ENCODE results near the gene MROH8. TPM values are rescaled to one million over a fixed set of nuclear protein-coding genes. Genes with fewer than 3 reads are reported as not detected.
"Not testable (repeated sequence)": the region's sequence is repeated elsewhere in the genome, so short reads cannot be mapped to it uniquely, and the experiment has no call there.

The MROH8 gene
- polyA plus RNA-seq, 1 donor from 2014 or later, result 3.2 TPM

DNA sequence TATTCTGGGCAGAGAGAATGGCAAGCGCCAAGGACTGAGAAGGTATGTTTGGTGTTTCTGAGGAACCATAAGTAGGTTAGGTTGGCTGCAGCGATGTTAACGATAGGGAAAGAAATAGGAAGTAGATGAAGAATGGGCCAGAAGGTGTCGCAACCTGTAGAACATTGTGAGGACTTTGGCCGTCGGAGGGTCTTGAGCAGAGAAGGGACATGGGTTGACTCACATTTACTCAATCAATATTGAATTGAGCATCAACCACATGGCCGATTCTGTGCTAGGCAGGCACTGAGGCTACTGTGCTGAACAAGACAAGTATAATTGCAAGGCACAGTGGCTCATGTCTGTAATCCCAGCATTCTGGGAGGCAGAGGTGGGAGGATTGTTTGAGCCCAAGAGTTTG, 27.1 kb downstream of the MROH8 start:
- Histone ChIP-seq H3K79me2 (replicated peaks; ENCODE audit: insufficient read depth, low read length) (no peaks in the 10 kb centered on the region), H2AFZ (ENCODE audit: low read depth, low read length) (no peak overlapping the region), H3K9me2 (ENCODE audit: insufficient read depth, low read length) (no peaks in the 10 kb centered on the region), H3K9ac (ENCODE audit: low read length) (no peak overlapping the region), H3K27ac (ENCODE audit: low read length) (no peak overlapping the region), H3K4me3 (ENCODE audit: low read length) (no peak overlapping the region), H3K9me3 (ENCODE audit: low read length) (no peaks in the 10 kb centered on the region), H3K4me2 (ENCODE audit: low read length) (no peak overlapping the region), H3K27me3 (ENCODE audit: insufficient read depth, low read depth, low read length) (no peaks in the 10 kb centered on the region), H3F3A (ENCODE audit: insufficient read depth, low read length, poor library complexity, severe bottlenecking) (no peaks in the 10 kb centered on the region), H3K36me3 (ENCODE audit: insufficient read depth, low read length) (no peaks in the 10 kb centered on the region), H4K20me1 (ENCODE audit: insufficient read depth) (no peaks in the 10 kb centered on the region)
- TF ChIP-seq TAF1 (IDR thresholded peaks at IDR 0.05; ENCODE audit: low read depth), result no peak
- no peak for TF ChIP-seq SMC3 (conservative IDR thresholded peaks at IDR 0.05; ENCODE audit: poor library complexity)
- TF ChIP-seq, protein P1, sequence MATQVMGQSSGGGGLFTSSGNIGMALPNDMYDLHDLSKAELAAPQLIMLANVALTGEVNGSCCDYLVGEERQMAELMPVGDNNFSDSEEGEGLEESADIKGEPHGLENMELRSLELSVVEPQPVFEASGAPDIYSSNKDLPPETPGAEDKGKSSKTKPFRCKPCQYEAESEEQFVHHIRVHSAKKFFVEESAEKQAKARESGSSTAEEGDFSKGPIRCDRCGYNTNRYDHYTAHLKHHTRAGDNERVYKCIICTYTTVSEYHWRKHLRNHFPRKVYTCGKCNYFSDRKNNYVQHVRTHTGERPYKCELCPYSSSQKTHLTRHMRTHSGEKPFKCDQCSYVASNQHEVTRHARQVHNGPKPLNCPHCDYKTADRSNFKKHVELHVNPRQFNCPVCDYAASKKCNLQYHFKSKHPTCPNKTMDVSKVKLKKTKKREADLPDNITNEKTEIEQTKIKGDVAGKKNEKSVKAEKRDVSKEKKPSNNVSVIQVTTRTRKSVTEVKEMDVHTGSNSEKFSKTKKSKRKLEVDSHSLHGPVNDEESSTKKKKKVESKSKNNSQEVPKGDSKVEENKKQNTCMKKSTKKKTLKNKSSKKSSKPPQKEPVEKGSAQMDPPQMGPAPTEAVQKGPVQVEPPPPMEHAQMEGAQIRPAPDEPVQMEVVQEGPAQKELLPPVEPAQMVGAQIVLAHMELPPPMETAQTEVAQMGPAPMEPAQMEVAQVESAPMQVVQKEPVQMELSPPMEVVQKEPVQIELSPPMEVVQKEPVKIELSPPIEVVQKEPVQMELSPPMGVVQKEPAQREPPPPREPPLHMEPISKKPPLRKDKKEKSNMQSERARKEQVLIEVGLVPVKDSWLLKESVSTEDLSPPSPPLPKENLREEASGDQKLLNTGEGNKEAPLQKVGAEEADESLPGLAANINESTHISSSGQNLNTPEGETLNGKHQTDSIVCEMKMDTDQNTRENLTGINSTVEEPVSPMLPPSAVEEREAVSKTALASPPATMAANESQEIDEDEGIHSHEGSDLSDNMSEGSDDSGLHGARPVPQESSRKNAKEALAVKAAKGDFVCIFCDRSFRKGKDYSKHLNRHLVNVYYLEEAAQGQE (IDR thresholded peaks at IDR 0.05; ENCODE audit: borderline replicate concordance), result no peak
- TF ChIP-seq EP300 (conservative IDR thresholded peaks at IDR 0.05; ENCODE audit: poor library complexity, severe bottlenecking), result no peak
- no peak for TF ChIP-seq POLR2AphosphoS5 (IDR thresholded peaks at IDR 0.05)
- no peak for TF ChIP-seq RAD21 (conservative IDR thresholded peaks at IDR 0.05)

DNA sequence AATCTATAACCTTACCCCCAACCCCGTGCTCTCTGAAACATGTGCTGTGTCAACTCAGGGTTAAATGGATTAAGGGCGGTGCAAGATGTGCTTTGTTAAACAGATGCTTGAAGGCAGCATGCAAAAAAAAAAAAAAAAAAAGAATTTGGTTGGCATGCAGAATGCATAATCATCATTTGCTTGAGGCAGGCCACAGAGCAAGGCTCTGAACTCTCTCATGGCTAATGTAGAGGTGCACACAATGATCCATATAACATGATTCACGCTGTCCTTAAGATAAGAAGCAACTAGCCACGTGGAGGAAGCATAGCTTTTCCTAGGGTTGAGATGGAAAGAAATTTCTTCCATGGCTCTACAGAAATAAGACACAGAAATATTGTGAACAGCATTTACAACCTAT, 27.8 kb downstream of the MROH8 start:
- Histone ChIP-seq H2AFZ (ENCODE audit: low read depth, low read length) (no peak overlapping the region), H4K20me1 (ENCODE audit: insufficient read depth) (no peaks in the 10 kb centered on the region), H3K27ac (ENCODE audit: low read length) (no peak overlapping the region), H3K9ac (ENCODE audit: low read length) (no peak overlapping the region), H3K9me2 (ENCODE audit: insufficient read depth, low read length) (no peaks in the 10 kb centered on the region), H3K9me3 (ENCODE audit: low read length) (no peaks in the 10 kb centered on the region), H3K4me2 (ENCODE audit: low read length) (no peak overlapping the region), H3K36me3 (ENCODE audit: insufficient read depth, low read length) (no peaks in the 10 kb centered on the region), H3K79me2 (replicated peaks; ENCODE audit: insufficient read depth, low read length) (no peaks in the 10 kb centered on the region), H3K4me3 (ENCODE audit: low read length) (no peak overlapping the region), H3K27me3 (ENCODE audit: insufficient read depth, low read depth, low read length) (no peaks in the 10 kb centered on the region), H3F3A (ENCODE audit: insufficient read depth, low read length, poor library complexity, severe bottlenecking) (no peaks in the 10 kb centered on the region)
- TF ChIP-seq MXI1 (conservative IDR thresholded peaks at IDR 0.05; ENCODE audit: poor library complexity, severe bottlenecking) (no peak), EZH2 (IDR thresholded peaks at IDR 0.05; ENCODE audit: borderline replicate concordance, insufficient read depth, low read length, poor library complexity, severe bottlenecking) (no peak), SMC3 (conservative IDR thresholded peaks at IDR 0.05; ENCODE audit: poor library complexity) (no peak), EP300 (conservative IDR thresholded peaks at IDR 0.05; ENCODE audit: poor library complexity, severe bottlenecking) (no peak), TAF1 (IDR thresholded peaks at IDR 0.05; ENCODE audit: low read depth) (no peak), RAD21 (conservative IDR thresholded peaks at IDR 0.05) (no peak), POLR2AphosphoS5 (IDR thresholded peaks at IDR 0.05) (no peak)
- TF ChIP-seq, protein P1 (IDR thresholded peaks at IDR 0.05; ENCODE audit: borderline replicate concordance), result no peak
- TF ChIP-seq, protein P2, sequence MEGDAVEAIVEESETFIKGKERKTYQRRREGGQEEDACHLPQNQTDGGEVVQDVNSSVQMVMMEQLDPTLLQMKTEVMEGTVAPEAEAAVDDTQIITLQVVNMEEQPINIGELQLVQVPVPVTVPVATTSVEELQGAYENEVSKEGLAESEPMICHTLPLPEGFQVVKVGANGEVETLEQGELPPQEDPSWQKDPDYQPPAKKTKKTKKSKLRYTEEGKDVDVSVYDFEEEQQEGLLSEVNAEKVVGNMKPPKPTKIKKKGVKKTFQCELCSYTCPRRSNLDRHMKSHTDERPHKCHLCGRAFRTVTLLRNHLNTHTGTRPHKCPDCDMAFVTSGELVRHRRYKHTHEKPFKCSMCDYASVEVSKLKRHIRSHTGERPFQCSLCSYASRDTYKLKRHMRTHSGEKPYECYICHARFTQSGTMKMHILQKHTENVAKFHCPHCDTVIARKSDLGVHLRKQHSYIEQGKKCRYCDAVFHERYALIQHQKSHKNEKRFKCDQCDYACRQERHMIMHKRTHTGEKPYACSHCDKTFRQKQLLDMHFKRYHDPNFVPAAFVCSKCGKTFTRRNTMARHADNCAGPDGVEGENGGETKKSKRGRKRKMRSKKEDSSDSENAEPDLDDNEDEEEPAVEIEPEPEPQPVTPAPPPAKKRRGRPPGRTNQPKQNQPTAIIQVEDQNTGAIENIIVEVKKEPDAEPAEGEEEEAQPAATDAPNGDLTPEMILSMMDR (IDR thresholded peaks at IDR 0.05; ENCODE audit: poor library complexity, severe bottlenecking), result no peak

DNA sequence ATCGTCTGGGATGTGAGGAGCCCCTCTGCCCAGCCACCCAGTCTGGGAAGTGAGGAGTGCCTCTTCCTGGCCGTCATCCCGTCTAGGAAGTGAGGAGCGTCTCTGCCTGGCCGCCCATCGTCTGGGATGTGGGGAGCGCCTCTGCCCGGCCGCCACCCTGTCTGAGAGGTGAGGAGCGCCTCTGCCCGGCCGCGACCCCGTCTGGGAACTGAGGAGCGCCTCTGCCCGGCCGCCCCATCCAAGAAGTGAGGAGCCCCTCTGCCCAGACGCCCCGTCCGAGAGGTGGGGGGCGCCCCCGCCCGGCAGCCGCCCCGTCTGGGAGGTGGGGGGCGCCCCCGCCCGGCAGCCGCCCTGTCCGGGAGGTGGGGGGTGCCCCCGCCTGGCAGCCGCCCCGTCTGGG, 28.5 kb downstream of the MROH8 start:
- not testable (repeated sequence) for H3K79me2 ChIP-seq (replicated peaks; ENCODE audit: insufficient read depth, low read length); H3K4me3 ChIP-seq (ENCODE audit: low read length); H3K9me3 ChIP-seq (ENCODE audit: low read length); H3F3A ChIP-seq (ENCODE audit: insufficient read depth, low read length, poor library complexity, severe bottlenecking); H3K9ac ChIP-seq (ENCODE audit: low read length); H3K36me3 ChIP-seq (ENCODE audit: insufficient read depth, low read length); H4K20me1 ChIP-seq (ENCODE audit: insufficient read depth); H2AFZ ChIP-seq (ENCODE audit: low read depth, low read length); H3K27me3 ChIP-seq (ENCODE audit: insufficient read depth, low read depth, low read length); H3K27ac ChIP-seq (ENCODE audit: low read length); H3K9me2 ChIP-seq (ENCODE audit: insufficient read depth, low read length); H3K4me2 ChIP-seq (ENCODE audit: low read length)
